Measurements from ENCODE around the gene ELN. TPM values are rescaled to one million over a fixed set of nuclear protein-coding genes. Genes with fewer than 3 reads are reported as not detected.
A peak's percentile ranks its signal among the peaks of the same experiment; 100 is the strongest.

ELN gene
- total and polyA plus RNA-seq, 11 donors, result 17.4 to 81.1 (median 42.8) TPM

DNA sequence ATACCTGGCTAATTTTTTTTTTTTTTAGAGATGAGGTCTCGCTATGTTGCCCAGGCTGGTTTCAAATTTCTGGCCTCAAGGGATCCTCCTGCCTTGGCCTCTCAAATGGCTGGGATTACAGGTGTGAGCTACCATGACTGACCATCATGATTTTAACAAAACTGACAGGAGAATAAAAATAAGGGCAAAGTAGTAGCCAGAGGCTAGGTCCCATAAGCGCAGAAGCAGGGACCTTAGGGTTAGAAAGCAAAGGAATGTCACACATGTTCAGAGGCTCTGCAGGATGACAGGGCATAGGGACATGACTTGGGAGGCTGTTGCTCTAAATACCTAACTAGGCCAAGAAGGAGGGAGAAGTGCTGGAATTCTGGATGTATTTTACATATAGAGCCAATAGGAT lies 50.5 kb downstream of the ELN start:
- WGBS, 4 donors, result 95 to 98% (median 97%) methylated on average over 2 of the region's 2 CpGs
- DNase-seq (no peak), ATAC-seq (no peak)
- Histone ChIP-seq H3K36me3 (no peaks in the 10 kb centered on the region), H3K9me3 (no peaks in the 10 kb centered on the region), H3K27ac (no peak overlapping the region), H3K4me3 (no peak overlapping the region), H3K4me1 (peaks cover 0 to 8% (median 5%) of the 10 kb centered on the region in 12 donors), H3K27me3 (no peaks in the 10 kb centered on the region)
- TF ChIP-seq POLR2A (IDR thresholded peaks at IDR 0.05), result no peak
- TF ChIP-seq, protein P1, sequence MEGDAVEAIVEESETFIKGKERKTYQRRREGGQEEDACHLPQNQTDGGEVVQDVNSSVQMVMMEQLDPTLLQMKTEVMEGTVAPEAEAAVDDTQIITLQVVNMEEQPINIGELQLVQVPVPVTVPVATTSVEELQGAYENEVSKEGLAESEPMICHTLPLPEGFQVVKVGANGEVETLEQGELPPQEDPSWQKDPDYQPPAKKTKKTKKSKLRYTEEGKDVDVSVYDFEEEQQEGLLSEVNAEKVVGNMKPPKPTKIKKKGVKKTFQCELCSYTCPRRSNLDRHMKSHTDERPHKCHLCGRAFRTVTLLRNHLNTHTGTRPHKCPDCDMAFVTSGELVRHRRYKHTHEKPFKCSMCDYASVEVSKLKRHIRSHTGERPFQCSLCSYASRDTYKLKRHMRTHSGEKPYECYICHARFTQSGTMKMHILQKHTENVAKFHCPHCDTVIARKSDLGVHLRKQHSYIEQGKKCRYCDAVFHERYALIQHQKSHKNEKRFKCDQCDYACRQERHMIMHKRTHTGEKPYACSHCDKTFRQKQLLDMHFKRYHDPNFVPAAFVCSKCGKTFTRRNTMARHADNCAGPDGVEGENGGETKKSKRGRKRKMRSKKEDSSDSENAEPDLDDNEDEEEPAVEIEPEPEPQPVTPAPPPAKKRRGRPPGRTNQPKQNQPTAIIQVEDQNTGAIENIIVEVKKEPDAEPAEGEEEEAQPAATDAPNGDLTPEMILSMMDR (IDR thresholded peaks at IDR 0.05), result no peak
- intact Hi-C loops (cut with DNase I), result loop anchor here in 1 of 10 donors (10.0 kb wide), 1 partner anchor 106 kb away; no protein-coding TSS in a partner anchor

- no peak for TF ChIP-seq POLR2A (IDR thresholded peaks at IDR 0.05)
- TF ChIP-seq, protein P1 (IDR thresholded peaks at IDR 0.05), result no peak
- peak overlapping the region in 6 of 12 donors; percentile 42 to 89 (median 48) for H3K4me3 ChIP-seq
- intact Hi-C loops (cut with DNase I), result loop anchor here in 3 of 10 donors (5.0 to 10.0 kb wide), 2 partner anchors 92 to 95 kb away; partner anchors contain the start of gene EIF4H (in 2 of the 3)
- ATAC-seq, result peak in 1 of 4 donors; percentile 2
- 85 to 94% (median 90%) methylated on average over 9 of the region's 9 CpGs for WGBS, 4 donors
- H3K9me3 ChIP-seq, result no peaks in the 10 kb centered on the region
- H3K36me3 ChIP-seq, result peaks cover 0 to 14% (median 0%) of the 10 kb centered on the region in 9 donors
- no peak overlapping the region for H3K27ac ChIP-seq
- no peaks in the 10 kb centered on the region for H3K27me3 ChIP-seq
- DNase-seq, result peak in 1 of 5 donors; percentile 33
- H3K4me1 ChIP-seq, result peaks cover 0 to 27% (median 14%) of the 10 kb centered on the region in 12 donors
These were observed 54.8 kb downstream of the ELN start for GRCh38 chr7:74082770-74083116.

- no peaks in the 10 kb centered on the region for H3K9me3 ChIP-seq
- TF ChIP-seq, protein P1 (IDR thresholded peaks at IDR 0.05), result no peak
- no peak for TF ChIP-seq POLR2A (IDR thresholded peaks at IDR 0.05)
- peaks cover 0 to 20% (median 0%) of the 10 kb centered on the region in 9 donors for H3K36me3 ChIP-seq
- intact Hi-C loops (cut with DNase I), result loop anchor here in 3 of 10 donors (5.0 to 10.0 kb wide), 2 partner anchors 92 to 94 kb away; partner anchors contain the start of gene EIF4H (in 2 of the 3)
- no peaks in the 10 kb centered on the region for H3K27me3 ChIP-seq
- ATAC-seq (peak; percentile 75 to 94 (median 92)), DNase-seq (peak; percentile 76 to 93 (median 84))
- peak within 1 kb of the TSS; percentile 50 to 89 (median 75) for H3K4me3 ChIP-seq
- H3K27ac ChIP-seq, result peak within 1 kb of the TSS in 5 of 12 donors; percentile 35 to 60 (median 57)
- WGBS, 4 donors, result 8 to 33% (median 14%) methylated on average over 7 to 71 of the region's 71 CpGs
- H3K4me1 ChIP-seq, result peaks cover 0 to 27% (median 14%) of the 10 kb centered on the region in 12 donors
These were observed 55.3 kb downstream of the ELN start, which contains the start of gene LIMK1 for GRCh38 chr7:74083117-74083876. Gene LIMK1, plus strand, starts transcription at chr7:74083804. Its CDS starts 187 bp downstream, at chr7:74083991.
